K562 (cell line): ENCODE measurements around the gene DHRS3. TPM values are rescaled to one million over a fixed set of nuclear protein-coding genes. Genes with fewer than 3 reads are reported as not detected.
A peak's percentile ranks its signal among the peaks of the same experiment; 100 is the strongest.

Source experiments
- CBFB ChIP-seq: sonication (generic); formaldehyde crosslinking; IDR thresholded peaks from 2 replicates; pipeline ENCODE4 v1.4.0; 2020; ENCODE audit warnings: mild to moderate bottlenecking, missing genetic modification reagents
- FOXA1 ChIP-seq: fragments of 450-650 bp; IDR thresholded peaks from 2 replicates; pipeline ENCODE4 v1.6.1; 2016; ENCODE audit warnings: mild to moderate bottlenecking, borderline replicate concordance
- FOXA3 ChIP-seq, 2 experiments: fragments of 450-650 bp in 1 of 2; sonication (generic) in 1 of 2; formaldehyde crosslinking; IDR thresholded peaks in 1 of 2; conservative IDR thresholded peaks in 1 of 2; 2 replicates each; pipeline versions ENCODE4 v1.4.0 to v1.8.0; 2020 to 2022; ENCODE audit warnings: mild to moderate bottlenecking in 2 of 2, missing genetic modification reagents in 1 of 2
- HOXB6 ChIP-seq: fragments of 250-450 bp; sonication (Bioruptor Pico); IDR thresholded peaks from 2 replicates; pipeline ENCODE4 v1.5.1; 2022; ENCODE audit warnings: mild to moderate bottlenecking, borderline replicate concordance
- NFIC ChIP-seq: fragments of 450-650 bp; IDR thresholded peaks from 2 replicates; pipeline ENCODE4 v1.6.1; 2017; ENCODE audit warnings: mild to moderate bottlenecking, inconsistent platforms
- RFX7 ChIP-seq: fragments of 250-450 bp; sonication (Bioruptor Pico); IDR thresholded peaks from 2 replicates; pipeline ENCODE4 v1.5.1; 2021; ENCODE audit warnings: mild to moderate bottlenecking
- RHOXF2B ChIP-seq: fragments of 250-450 bp; sonication (Bioruptor Pico); conservative IDR thresholded peaks from 2 replicates; pipeline ENCODE4 v1.5.1; 2021
- SLC30A9 ChIP-seq: fragments of 250-450 bp; sonication (Bioruptor Pico); IDR thresholded peaks from 2 replicates; pipeline ENCODE4 v1.8.0; 2022; ENCODE audit warnings: mild to moderate bottlenecking, moderate library complexity
- SMAD4 ChIP-seq: fragments of 250-450 bp; sonication (Bioruptor Pico); conservative IDR thresholded peaks from 2 replicates; pipeline ENCODE4 v1.8.0; 2021; ENCODE audit warnings: inconsistent platforms, mild to moderate bottlenecking, moderate library complexity
- ZNF24 ChIP-seq: fragments of 450-650 bp; IDR thresholded peaks from 2 replicates; pipeline ENCODE4 v1.6.1; 2016
- polyA plus RNA-seq, 8 experiments: library from polyadenylated mRNA; depleted of rRNA in 4 of 8; stranded (reverse) in 5 of 8; unstranded in 3 of 8; fragments of >200 nt; fragmentation: Nextera tagmentation in 2 of 8; fragmentation: Illumina TruSeq in 1 of 8; extraction: Ambion mirVana in 2 of 8; extraction: Trizol in 1 of 8; gene quantifications; 2 replicates each; pipeline versions ENCODE4 v1.2.1 to v1.2.3, GENCODE V29; 2011 to 2014; ENCODE audit warnings: inconsistent platforms in 1 of 8, missing spikeins in 1 of 8
- total RNA-seq, 7 experiments: library from RNA; depleted of rRNA in 6 of 7; stranded (reverse); fragments of >200 nt in 6 of 7; fragmentation: Illumina TruSeq in 2 of 7; extraction: Trizol in 2 of 7; gene quantifications; 2 replicates each; pipeline versions ENCODE4 v1.2.1 to v1.2.3, GENCODE V29; 2011 to 2021; ENCODE audit warnings: low replicate concordance in 1 of 7
- TF ChIP-seq, protein P1 (sequence below): fragments of 450-650 bp; IDR thresholded peaks from 2 replicates; pipeline ENCODE4 v1.6.1; 2017; ENCODE audit warnings: antibody characterized with exemption
- TF ChIP-seq, protein P2 (sequence below): fragments of 450-650 bp; IDR thresholded peaks from 2 replicates; pipeline ENCODE4 v1.6.1; 2016; ENCODE audit warnings: low read depth, mild to moderate bottlenecking, moderate library complexity
- TF ChIP-seq, protein P3 (sequence below): sonication (generic); formaldehyde crosslinking; IDR thresholded peaks from 2 replicates; pipeline ENCODE4 v1.8.1; 2023; ENCODE audit warnings: mild to moderate bottlenecking, missing genetic modification reagents

Gene DHRS3
- total and polyA plus RNA-seq, 9 of the 15 experiments (the other 6 are each of a cell fraction or from before 2014, with no cell fraction given), result 21.0 to 116 (median 58.7) TPM

DNA sequence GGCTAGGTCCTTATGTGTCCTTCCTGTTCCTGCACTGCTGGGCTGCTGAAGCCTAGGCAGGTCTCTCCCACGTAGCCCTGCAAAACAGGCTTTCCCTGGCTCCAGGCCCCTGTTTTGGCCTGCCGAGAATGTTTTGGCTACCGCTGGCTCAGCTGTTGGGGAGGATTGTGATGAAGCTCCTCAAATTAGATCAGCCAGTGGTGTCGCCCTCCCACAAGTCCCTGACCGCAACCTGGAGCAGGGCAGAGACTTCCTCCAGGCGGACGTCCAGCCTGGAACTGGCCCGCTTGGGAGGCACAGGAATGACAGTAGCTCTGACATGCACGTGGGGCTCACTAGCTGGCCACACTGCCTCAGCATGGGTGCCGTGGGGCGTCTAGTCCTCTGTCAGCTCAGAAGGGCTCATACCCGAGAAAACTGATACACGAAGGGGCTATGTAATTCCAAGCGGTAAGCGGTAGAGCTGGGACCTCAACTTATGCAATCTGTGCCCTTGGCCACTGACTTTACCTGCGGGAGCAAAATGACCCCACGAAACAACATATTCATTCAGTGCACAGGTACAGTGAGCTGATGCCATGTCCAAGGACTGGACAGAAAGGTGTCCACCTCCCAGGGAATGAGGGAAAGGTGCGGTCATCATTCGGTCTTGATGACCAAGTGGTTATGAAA, 26.6 kb downstream of the DHRS3 start (continued):
- TF ChIP-seq CBFB (CRISPR knock-in tag) (0 out of 2 replicates have a peak, but pooled peaks have one; percentile 22), RFX7 (CRISPR knock-in tag) (no peak), NFIC (no peak), ZNF24 (no peak), FOXA1 (no peak), FOXA3 (CRISPR knock-in tag; conservative IDR thresholded peaks at IDR 0.05 in 1 of 2, IDR thresholded peaks at IDR 0.05 in 1 of 2) (0 out of 4 replicates have a peak, but pooled peaks of 1 of the 2 experiments have one; percentile 23), RHOXF2B (CRISPR knock-in tag) (no peak), SMAD4 (CRISPR knock-in tag) (0 out of 2 replicates have a peak, but pooled peaks have one; percentile 43), HOXB6 (CRISPR knock-in tag) (no peak), SLC30A9 (CRISPR knock-in tag) (no peak)
- TF ChIP-seq, protein P1, sequence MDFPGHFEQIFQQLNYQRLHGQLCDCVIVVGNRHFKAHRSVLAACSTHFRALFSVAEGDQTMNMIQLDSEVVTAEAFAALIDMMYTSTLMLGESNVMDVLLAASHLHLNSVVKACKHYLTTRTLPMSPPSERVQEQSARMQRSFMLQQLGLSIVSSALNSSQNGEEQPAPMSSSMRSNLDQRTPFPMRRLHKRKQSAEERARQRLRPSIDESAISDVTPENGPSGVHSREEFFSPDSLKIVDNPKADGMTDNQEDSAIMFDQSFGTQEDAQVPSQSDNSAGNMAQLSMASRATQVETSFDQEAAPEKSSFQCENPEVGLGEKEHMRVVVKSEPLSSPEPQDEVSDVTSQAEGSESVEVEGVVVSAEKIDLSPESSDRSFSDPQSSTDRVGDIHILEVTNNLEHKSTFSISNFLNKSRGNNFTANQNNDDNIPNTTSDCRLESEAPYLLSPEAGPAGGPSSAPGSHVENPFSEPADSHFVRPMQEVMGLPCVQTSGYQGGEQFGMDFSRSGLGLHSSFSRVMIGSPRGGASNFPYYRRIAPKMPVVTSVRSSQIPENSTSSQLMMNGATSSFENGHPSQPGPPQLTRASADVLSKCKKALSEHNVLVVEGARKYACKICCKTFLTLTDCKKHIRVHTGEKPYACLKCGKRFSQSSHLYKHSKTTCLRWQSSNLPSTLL, result no peak
- TF ChIP-seq, protein P2, sequence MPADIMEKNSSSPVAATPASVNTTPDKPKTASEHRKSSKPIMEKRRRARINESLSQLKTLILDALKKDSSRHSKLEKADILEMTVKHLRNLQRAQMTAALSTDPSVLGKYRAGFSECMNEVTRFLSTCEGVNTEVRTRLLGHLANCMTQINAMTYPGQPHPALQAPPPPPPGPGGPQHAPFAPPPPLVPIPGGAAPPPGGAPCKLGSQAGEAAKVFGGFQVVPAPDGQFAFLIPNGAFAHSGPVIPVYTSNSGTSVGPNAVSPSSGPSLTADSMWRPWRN, result no peak
- TF ChIP-seq, protein P3, sequence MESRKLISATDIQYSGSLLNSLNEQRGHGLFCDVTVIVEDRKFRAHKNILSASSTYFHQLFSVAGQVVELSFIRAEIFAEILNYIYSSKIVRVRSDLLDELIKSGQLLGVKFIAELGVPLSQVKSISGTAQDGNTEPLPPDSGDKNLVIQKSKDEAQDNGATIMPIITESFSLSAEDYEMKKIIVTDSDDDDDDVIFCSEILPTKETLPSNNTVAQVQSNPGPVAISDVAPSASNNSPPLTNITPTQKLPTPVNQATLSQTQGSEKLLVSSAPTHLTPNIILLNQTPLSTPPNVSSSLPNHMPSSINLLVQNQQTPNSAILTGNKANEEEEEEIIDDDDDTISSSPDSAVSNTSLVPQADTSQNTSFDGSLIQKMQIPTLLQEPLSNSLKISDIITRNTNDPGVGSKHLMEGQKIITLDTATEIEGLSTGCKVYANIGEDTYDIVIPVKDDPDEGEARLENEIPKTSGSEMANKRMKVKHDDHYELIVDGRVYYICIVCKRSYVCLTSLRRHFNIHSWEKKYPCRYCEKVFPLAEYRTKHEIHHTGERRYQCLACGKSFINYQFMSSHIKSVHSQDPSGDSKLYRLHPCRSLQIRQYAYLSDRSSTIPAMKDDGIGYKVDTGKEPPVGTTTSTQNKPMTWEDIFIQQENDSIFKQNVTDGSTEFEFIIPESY, result peak; percentile 73
